Neutrophil (primary cell): ENCODE data around the gene ABI2.

ENCODE experiments used
- H3K27ac ChIP-seq: fragments of 200-600 bp; sonication (generic); 2 replicates; pipeline ENCODE4 v1.5.1; 2016; ENCODE audit warnings: mild to moderate bottlenecking, moderate library complexity
- H3K27me3 ChIP-seq: fragments of 200-600 bp; sonication (generic); 2 replicates; pipeline ENCODE4 v1.6.0; 2016; ENCODE audit warnings: mild to moderate bottlenecking
- H3K36me3 ChIP-seq: fragments of 200-600 bp; sonication (generic); 2 replicates; pipeline ENCODE4 v1.5.1; 2017
- H3K4me1 ChIP-seq, 2 experiments: fragments of 200-600 bp in 1 of 2; sonication (generic) in 1 of 2; 1 replicate in 1 of 2; 2 replicates in 1 of 2; pipeline versions ENCODE4 v1.5.1 to v1.6.1; 2013 to 2016; ENCODE audit warnings: low read depth in 1 of 2, low read length in 1 of 2, mild to moderate bottlenecking in 1 of 2, moderate library complexity in 1 of 2; ENCODE audit not compliant: control insufficient read depth in 1 of 2, insufficient read depth in 1 of 2
- H3K4me3 ChIP-seq, 2 experiments: fragments of 200-600 bp in 1 of 2; sonication (generic) in 1 of 2; 1 replicate in 1 of 2; 2 replicates in 1 of 2; pipeline ENCODE4 v1.5.1; 2013 to 2016; ENCODE audit warnings: low read depth in 1 of 2, low read length in 1 of 2, mild to moderate bottlenecking in 1 of 2, moderate library complexity in 1 of 2
- H3K9me3 ChIP-seq: fragments of 200-600 bp; sonication (generic); 2 replicates; pipeline ENCODE4 v1.5.1; 2016
- TF ChIP-seq, protein P1 (sequence below): fragments of 200-600 bp; sonication (generic); IDR thresholded peaks from 2 replicates; pipeline ENCODE4 v1.5.1; 2016; ENCODE audit warnings: antibody characterized with exemption

The ABI2 gene

DNA sequence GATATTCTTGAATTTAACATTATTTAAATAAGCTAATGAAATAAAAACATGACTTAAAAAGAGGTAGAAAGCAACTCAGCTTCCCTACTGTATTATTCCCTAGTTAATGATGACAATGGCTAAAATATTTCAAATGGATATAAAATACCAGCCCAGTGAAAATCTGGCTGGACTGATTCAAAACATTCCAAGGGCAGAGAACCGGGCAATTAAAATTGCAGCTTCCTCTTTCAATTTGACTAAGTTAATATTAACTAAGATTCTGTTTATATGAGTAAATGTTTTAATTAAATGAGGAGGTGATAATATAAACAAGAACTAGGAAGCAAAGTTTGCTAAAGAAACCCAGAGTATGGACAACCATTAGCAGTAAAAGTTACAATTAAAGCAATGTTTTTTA, 141.4 kb downstream of the ABI2 start:
- Histone ChIP-seq H3K4me3 (no peak overlapping the region), H3K4me1 (no peaks in the 10 kb centered on the region), H3K27me3 (no peaks in the 10 kb centered on the region), H3K36me3 (no peaks in the 10 kb centered on the region), H3K27ac (no peak overlapping the region), H3K9me3 (no peaks in the 10 kb centered on the region)
- TF ChIP-seq, protein P1, sequence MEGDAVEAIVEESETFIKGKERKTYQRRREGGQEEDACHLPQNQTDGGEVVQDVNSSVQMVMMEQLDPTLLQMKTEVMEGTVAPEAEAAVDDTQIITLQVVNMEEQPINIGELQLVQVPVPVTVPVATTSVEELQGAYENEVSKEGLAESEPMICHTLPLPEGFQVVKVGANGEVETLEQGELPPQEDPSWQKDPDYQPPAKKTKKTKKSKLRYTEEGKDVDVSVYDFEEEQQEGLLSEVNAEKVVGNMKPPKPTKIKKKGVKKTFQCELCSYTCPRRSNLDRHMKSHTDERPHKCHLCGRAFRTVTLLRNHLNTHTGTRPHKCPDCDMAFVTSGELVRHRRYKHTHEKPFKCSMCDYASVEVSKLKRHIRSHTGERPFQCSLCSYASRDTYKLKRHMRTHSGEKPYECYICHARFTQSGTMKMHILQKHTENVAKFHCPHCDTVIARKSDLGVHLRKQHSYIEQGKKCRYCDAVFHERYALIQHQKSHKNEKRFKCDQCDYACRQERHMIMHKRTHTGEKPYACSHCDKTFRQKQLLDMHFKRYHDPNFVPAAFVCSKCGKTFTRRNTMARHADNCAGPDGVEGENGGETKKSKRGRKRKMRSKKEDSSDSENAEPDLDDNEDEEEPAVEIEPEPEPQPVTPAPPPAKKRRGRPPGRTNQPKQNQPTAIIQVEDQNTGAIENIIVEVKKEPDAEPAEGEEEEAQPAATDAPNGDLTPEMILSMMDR = no peak

DNA sequence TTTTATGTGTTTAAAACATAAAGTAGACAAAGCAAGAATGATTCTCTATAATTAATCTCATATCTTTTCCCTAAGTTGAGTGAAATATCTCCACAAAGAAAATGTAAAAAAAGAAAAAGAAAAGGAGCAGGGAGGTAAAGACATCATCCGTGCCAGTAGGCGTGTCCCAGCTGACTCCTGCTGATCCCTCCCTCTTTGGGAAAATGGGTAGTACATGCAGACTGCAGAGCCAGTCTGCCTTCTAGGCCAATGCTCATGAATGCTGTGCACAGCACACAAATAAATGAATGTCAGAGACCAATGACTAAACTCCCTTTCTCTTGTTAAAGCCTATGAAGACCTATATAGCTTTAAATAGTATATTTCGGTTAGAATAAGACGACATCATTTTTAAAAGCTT, 142.2 kb downstream of the ABI2 start:
- H3K4me3 ChIP-seq = no peak overlapping the region
- H3K9me3 ChIP-seq = no peaks in the 10 kb centered on the region
- no peaks in the 10 kb centered on the region for H3K4me1 ChIP-seq
- H3K27ac ChIP-seq = no peak overlapping the region
- TF ChIP-seq, protein P1 = no peak
- no peaks in the 10 kb centered on the region for H3K27me3 ChIP-seq
- no peaks in the 10 kb centered on the region for H3K36me3 ChIP-seq

DNA sequence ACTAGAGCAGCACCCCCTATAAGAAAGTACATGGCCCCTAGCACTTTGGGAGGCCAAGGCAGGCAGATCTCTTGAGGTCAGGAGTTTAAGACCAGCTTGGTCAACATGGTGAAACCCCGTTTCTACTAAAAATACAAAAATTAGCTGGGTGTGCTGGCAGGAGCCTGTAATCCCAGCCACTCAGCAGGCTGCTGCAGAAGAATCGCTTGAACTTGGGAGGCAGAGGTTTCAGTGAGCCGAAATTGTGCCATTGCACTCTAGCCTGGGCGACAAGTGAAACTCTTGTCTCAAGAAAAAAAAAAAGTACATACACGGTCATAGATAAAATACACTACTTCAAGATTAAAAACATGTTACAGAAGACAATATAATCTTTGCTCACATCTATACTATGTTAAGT, 143.1 kb downstream of the ABI2 start:
- Histone ChIP-seq H3K36me3 (no peaks in the 10 kb centered on the region), H3K27ac (no peak overlapping the region), H3K9me3 (no peaks in the 10 kb centered on the region), H3K27me3 (no peaks in the 10 kb centered on the region), H3K4me3 (no peak overlapping the region), H3K4me1 (no peaks in the 10 kb centered on the region)
- TF ChIP-seq, protein P1 = no peak

DNA sequence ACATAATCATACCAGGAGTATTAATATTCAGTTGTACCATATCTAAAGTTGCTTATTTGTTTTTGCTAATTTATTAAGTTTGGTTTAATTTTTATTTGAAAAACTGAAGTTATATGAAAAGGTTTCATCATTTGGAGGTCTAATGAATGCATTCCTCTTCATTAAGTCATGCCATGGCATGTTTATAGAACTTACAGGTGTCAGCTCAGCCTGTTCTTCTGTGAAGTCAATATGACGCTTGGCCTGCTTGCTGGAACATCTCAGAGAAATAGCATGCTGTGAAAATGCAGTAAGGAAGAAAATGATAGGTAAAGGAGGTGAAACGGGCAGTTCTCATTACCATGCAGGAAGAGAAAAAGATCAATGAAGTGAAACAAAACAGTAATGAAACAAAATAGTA, 148.7 kb downstream of the ABI2 start:
- no peaks in the 10 kb centered on the region for H3K4me1 ChIP-seq
- no peaks in the 10 kb centered on the region for H3K27me3 ChIP-seq
- no peaks in the 10 kb centered on the region for H3K36me3 ChIP-seq
- H3K27ac ChIP-seq = no peak overlapping the region
- TF ChIP-seq, protein P1 = no peak
- no peaks in the 10 kb centered on the region for H3K9me3 ChIP-seq
- no peak overlapping the region for H3K4me3 ChIP-seq

DNA sequence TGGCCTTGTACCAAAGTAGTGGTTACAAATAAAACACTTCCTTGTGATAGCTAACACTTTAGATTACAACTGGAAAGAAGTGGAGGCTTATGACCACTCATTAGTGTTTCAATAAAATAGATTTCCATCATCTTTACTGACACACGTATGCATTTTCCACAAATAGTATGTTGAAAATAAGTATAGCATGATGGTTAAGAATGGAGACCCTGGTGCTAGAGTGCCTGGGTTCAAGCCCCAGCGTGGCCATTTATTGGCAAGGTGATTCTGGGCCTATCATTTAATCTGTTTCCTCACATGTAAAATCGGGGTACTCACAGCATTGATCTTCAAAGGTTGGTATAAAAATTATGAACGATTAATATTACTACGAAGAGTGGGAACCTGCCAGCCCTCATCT, 152.4 kb downstream of the ABI2 start:
- Histone ChIP-seq H3K27me3 (no peaks in the 10 kb centered on the region), H3K4me3 (no peak overlapping the region), H3K4me1 (no peaks in the 10 kb centered on the region), H3K9me3 (no peaks in the 10 kb centered on the region), H3K36me3 (no peaks in the 10 kb centered on the region), H3K27ac (no peak overlapping the region)
- TF ChIP-seq, protein P1 = no peak
